ENCODE measurements around the gene COL27A1.

Gene COL27A1

GRCh38 chr9:114155263-114155994 is at the start of gene COL27A1:
Gene COL27A1 (plus strand): TSS chr9:114155537. CDS start chr9:114155951, 414 bp downstream.
- DNase-seq (ENCODE audit: low read depth in 2 of 2) = peak; percentile 45 to 85

- no peak for DNase-seq (ENCODE audit: low read depth in 2 of 2)
Observed at GRCh38 chr9:114107286-114108001, 47.9 kb upstream of the COL27A1 start.

- DNase-seq (ENCODE audit: low read depth in 2 of 2) = peak in 1 of 2 donors; percentile 37
Observed at GRCh38 chr9:114108016-114108833, 47.1 kb upstream of the COL27A1 start.

DNA sequence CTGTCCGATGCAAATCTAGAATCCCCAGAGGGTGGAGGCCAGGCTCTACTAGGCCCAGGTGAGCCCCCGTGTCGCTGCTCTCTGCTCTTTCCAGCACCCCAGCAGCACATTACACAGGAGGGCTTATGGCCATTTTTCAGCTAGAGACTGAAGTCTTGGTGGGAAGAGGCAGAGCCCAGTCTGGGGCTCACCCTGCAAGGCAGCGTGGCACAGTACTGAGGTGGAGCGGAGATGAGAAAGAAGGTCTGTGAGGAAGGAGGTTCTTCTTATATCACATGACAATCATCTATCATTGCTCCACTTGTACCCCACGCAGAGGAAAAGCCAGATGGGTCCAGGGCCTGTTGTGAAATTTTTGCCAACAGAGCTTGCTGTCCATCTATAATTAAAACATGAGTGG is 46.2 kb upstream of the COL27A1 start:
- DNase-seq (ENCODE audit: low read depth in 2 of 2) = no peak

- DNase-seq (ENCODE audit: low read depth in 2 of 2) = no peak
Observed at GRCh38 chr9:114110180-114110579, 45.2 kb upstream of the COL27A1 start.

DNA sequence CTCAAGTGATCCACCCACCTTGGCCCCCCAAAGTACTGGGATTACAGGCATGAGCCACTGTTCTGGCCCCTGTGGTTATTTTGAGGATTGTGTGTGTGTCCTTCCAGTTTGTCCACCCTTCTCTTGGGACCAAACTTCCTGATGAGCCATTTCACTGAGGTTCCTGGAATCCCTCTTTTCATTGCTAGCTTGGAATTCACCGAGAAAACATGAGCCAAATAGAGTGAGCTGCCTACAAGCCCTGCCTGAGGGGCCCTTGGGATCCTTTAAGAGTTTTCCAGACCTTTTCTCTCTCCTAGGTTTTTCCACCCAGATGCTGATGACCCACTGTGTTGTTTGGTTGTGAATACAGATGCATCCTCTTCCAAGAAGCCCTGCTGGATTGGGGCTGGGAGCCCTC is 43.0 kb upstream of the COL27A1 start:
- no peak for DNase-seq (ENCODE audit: low read depth in 2 of 2)

DNA sequence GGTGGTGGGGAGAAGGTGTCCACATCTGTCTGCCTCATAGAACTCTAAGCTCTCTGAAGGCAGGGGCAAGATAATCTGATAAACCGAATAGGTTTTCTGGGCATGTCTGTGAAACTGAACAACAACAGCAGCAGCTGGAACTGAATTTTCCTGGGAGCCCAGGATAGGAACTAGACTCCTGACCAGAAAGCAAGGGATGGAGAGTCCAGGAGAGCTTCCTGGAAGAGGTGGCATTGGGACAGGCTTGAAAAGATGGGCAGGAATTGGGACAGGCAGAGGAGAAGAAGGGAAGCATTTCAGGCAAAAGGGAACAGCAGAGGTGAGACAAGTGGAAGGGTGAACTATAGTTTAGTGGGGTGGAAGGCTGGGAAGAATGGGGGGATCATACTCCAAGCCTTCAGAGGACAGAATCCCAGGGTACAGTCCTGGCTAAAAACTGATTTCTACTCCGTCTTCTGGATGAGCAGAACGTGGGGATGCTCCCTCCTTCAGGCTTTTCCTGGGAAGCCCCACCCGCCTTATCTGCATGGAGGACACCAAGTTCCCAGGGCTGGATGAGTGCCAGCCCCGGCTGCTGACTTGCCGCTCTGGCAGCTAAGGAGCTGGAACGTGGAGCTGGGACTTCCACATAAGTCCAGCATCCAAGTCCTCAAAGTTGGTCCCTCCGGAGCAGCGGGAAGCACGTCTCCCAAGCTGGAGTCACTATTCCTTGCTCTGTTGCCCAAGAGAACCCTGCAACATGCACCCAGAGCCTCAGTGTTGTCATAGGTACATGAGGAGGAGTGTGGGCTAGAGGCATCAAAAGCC is 42.4 kb upstream of the COL27A1 start:
- no peak for DNase-seq (ENCODE audit: low read depth in 2 of 2)

- no peak for DNase-seq (ENCODE audit: low read depth in 2 of 2)
Observed at GRCh38 chr9:114114364-114114763, 41.0 kb upstream of the COL27A1 start.

GRCh38 chr9:114115654-114116125 is 39.6 kb upstream of the COL27A1 start:
- DNase-seq (ENCODE audit: low read depth in 2 of 2) = no peak

DNA sequence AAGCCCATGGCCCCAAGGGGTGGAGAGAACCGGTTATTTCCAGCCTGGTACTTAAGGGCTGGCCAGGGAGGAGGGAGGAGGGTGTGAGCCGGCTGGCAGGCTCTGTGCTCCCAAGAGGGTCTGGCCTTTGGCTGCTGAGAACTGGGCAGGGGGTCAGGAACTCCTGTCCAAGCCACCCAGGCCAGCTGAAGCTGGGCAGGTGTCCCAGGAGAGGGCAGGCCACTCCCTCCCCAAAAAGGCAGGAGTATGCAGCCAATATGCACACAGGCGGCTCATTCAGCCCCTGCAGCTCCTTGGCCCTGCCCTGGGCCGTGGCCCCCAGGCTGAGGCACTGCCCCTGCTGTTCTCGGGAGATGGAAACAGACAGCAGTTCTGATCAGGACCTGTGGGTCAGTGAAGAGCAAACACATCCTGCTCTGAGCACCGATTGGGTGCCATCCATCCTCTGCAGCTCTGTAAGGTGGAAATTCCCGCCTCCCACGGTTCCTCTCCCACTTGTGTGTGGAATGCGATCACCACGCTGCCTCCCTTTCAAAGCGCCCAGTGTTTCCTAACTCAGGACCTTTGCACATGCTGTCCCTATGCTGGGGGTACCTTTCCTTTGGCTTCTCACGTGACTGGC is 39.1 kb upstream of the COL27A1 start:
- DNase-seq (ENCODE audit: low read depth in 2 of 2) = no peak

DNA sequence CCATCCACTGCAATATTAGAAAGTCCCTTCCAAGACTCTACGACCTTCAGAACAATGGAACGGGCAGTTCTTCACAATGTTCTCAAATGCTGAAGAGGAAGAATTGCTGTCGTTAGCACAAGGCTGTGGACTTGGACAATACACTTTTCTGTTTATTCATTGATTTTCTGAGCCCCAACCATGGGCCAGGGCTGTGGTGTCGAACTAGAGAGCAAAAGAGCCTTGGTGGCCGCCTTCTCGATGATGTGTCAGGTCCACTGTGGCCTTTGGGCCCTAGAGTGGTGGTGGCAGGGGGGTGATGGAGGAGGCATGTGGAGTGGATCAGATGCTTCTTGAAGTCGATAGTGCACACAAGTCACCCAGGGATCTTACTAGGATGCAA is 37.7 kb upstream of the COL27A1 start:
- DNase-seq (ENCODE audit: low read depth in 2 of 2) = no peak

DNA sequence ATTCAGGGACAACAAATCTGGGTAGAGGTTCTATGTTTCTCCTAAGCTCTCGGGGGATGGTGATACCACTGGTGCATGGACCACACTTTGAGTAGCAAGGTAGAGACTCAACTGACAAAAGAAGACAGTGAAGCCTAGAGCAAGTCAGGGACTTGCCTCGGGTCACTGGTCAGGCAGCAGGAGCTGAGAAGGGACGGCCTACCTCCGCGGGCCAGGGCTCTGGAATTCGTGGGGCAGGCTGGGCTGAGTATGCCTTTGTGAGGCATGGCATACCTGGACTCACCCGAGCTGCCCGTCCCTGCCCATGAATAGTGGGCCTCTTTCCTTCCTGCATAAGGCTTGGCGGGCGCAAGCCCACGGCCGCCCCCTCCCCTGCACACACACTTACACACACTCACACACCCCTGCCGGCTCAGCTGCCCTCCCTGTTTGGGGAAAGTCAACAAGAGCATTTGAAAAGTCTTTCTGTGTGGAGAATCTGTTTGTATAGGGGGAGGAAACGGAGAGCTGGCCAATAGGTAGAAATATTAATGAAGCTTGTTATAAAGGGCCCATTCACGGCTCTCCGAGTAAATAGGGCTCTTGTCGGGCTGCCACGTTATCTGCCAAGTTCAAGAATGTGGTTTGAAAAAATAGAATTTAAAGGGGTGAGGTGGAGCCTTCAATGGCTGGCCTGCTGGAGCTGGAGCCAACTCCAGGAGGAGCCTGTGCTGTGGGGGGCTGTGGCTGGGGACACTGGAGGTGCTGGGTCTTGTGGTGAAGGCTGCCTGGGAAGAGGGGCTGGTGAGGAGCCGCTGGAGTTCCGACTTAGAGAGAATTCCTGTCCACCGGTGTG is 37.1 kb upstream of the COL27A1 start:
- DNase-seq (ENCODE audit: low read depth in 2 of 2) = no peak

- no peak for DNase-seq (ENCODE audit: low read depth in 2 of 2)
Observed at GRCh38 chr9:114119242-114120191, 35.8 kb upstream of the COL27A1 start.

DNA sequence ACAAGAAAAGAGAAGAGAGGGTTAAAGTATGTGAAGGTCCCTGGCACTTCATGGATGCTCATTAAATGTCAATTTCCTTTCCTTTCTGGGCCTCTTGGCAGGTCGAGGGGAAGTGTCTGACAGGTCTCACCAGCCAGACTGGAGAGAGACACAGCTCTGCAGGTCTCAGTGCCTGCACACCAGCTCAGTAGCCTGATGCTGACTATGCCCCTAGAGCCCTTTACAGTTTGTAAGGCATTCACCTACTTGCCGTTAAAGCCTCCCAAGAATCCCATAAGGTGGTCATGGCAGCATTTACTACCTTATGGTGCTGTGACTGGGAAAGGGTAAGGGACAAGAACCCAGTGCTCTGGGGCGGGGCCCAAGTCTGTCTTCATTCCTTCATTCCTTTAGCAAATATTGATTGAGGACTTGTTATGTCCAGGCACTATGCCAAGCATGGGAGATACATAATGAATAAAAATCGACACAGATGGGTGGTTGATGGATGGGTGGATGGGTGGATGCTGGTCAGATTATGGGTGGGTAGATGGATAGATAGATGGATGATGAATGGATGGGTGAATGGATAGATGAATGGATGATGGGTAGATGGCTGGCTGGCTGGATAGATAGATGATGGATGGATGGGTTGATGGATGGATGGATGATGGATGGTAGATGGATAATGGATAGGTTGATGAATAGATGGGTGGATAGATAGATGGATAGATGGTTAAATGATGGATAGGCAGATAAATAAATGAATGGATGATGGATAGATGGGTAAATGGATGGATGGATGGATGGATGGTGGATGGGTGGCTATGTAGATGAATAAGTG is 34.9 kb upstream of the COL27A1 start:
- no peak for DNase-seq (ENCODE audit: low read depth in 2 of 2)

- DNase-seq (ENCODE audit: low read depth in 2 of 2) = no peak
Observed at GRCh38 chr9:114121227-114122135, 33.9 kb upstream of the COL27A1 start.

- DNase-seq (ENCODE audit: low read depth in 2 of 2) = no peak
Observed at GRCh38 chr9:114122136-114123027, 33.0 kb upstream of the COL27A1 start.
